HEK293 (cell line): ENCODE measurements around the gene CPD.

Source experiments
- ATF2 ChIP-seq: fragments of 450-650 bp; formaldehyde crosslinking; IDR thresholded peaks from 2 replicates; pipeline ENCODE4 v1.5.1; 2016; ENCODE audit warnings: missing biosample characterization, missing genetic modification characterization, low read depth
- ZNF16 ChIP-seq: fragments of 450-650 bp; formaldehyde crosslinking; IDR thresholded peaks from 2 replicates; pipeline ENCODE4 v1.5.1; 2016; ENCODE audit warnings: low read depth, missing biosample characterization, missing genetic modification characterization
- ZNF221 ChIP-seq: fragments of 450-650 bp; formaldehyde crosslinking; IDR thresholded peaks from 2 replicates; pipeline ENCODE4 v1.5.1; 2017; ENCODE audit warnings: missing biosample characterization, missing genetic modification characterization, borderline replicate concordance
- ZNF302 ChIP-seq: fragments of 450-650 bp; formaldehyde crosslinking; IDR thresholded peaks from 2 replicates; pipeline ENCODE4 v1.5.1; 2016; ENCODE audit warnings: missing biosample characterization, missing genetic modification characterization, low read depth
- ZNF362 ChIP-seq: fragments of 450-650 bp; formaldehyde crosslinking; IDR thresholded peaks from 2 replicates; pipeline ENCODE4 v1.5.1; 2016; ENCODE audit warnings: missing biosample characterization, missing genetic modification characterization
- ZNF391 ChIP-seq: fragments of 450-650 bp; formaldehyde crosslinking; IDR thresholded peaks from 2 replicates; pipeline ENCODE4 v1.5.1; 2016; ENCODE audit warnings: low read depth, missing biosample characterization, missing genetic modification characterization, borderline replicate concordance
- ZNF473 ChIP-seq: fragments of 450-650 bp; formaldehyde crosslinking; IDR thresholded peaks from 2 replicates; pipeline ENCODE4 v1.5.1; 2017; ENCODE audit warnings: missing biosample characterization, missing genetic modification characterization
- ZNF521 ChIP-seq: fragments of 450-650 bp; formaldehyde crosslinking; IDR thresholded peaks from 2 replicates; pipeline ENCODE4 v1.5.1; 2017; ENCODE audit warnings: missing biosample characterization, mild to moderate bottlenecking, missing genetic modification characterization
- ZNF549 ChIP-seq: fragments of 450-650 bp; IDR thresholded peaks from 2 replicates; pipeline ENCODE4 v1.5.1; 2018; ENCODE audit warnings: missing biosample characterization, missing genetic modification characterization, mild to moderate bottlenecking, inconsistent platforms, moderate library complexity
- ZNF843 ChIP-seq: fragments of 450-650 bp; formaldehyde crosslinking; IDR thresholded peaks from 2 replicates; pipeline ENCODE4 v1.5.1; 2016; ENCODE audit warnings: missing biosample characterization, missing genetic modification characterization
- ZSCAN5A ChIP-seq: fragments of 450-650 bp; formaldehyde crosslinking; IDR thresholded peaks from 2 replicates; pipeline ENCODE4 v1.5.1; 2016; ENCODE audit warnings: missing biosample characterization, missing genetic modification characterization
- TF ChIP-seq, protein P1 (sequence below): fragments of 450-650 bp; formaldehyde crosslinking; IDR thresholded peaks from 2 replicates; pipeline ENCODE4 v1.5.1; 2017; ENCODE audit warnings: missing biosample characterization, missing genetic modification characterization
- TF ChIP-seq, protein P2 (sequence below): fragments of 450-650 bp; formaldehyde crosslinking; IDR thresholded peaks from 2 replicates; pipeline ENCODE4 v1.5.1; 2017; ENCODE audit warnings: missing biosample characterization, missing genetic modification characterization
- TF ChIP-seq, protein P3 (sequence below): fragments of 450-650 bp; formaldehyde crosslinking; IDR thresholded peaks from 2 replicates; pipeline ENCODE4 v1.5.1; 2016; ENCODE audit warnings: missing biosample characterization, missing genetic modification characterization
- TF ChIP-seq, protein P4 (sequence below): fragments of 450-650 bp; formaldehyde crosslinking; conservative IDR thresholded peaks from 2 replicates; pipeline ENCODE4 v1.5.1; 2016; ENCODE audit warnings: low read depth, missing biosample characterization, missing genetic modification characterization

Gene CPD

DNA sequence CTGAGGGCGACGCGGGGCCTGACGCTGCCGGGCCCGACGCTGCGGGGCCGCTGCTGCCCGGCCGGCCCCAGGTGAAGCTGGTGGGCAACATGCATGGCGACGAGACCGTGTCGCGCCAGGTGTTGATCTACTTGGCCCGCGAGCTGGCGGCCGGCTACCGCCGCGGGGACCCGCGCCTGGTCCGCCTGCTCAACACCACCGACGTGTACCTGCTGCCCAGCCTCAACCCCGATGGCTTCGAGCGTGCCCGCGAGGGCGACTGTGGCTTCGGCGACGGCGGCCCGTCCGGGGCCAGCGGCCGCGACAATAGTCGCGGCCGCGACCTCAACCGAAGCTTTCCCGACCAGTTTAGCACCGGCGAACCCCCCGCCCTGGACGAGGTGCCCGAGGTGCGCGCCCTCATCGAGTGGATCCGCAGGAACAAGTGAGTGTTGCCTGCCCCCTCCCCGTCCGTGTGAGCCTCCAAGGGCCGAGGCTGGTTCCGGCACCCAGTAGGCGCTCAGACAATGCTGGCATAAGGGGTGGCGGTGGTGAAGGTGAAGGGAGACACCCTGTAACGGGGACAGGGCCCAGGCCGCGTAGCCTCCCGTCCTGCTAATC lies 676 bp downstream of the CPD start (continued):
- no peak for TF ChIP-seq ZNF302 (tag by site-specific recombination)
- TF ChIP-seq, protein P1, sequence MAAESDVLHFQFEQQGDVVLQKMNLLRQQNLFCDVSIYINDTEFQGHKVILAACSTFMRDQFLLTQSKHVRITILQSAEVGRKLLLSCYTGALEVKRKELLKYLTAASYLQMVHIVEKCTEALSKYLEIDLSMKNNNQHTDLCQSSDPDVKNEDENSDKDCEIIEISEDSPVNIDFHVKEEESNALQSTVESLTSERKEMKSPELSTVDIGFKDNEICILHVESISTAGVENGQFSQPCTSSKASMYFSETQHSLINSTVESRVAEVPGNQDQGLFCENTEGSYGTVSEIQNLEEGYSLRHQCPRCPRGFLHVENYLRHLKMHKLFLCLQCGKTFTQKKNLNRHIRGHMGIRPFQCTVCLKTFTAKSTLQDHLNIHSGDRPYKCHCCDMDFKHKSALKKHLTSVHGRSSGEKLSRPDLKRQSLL = no peak
- no peak for TF ChIP-seq ZNF16
- TF ChIP-seq ZNF221 (tag by site-specific recombination) = no peak
- no peak for TF ChIP-seq ZNF843 (tag by site-specific recombination)
- 0 out of 2 replicates have a peak, but pooled peaks have one; percentile 7 for TF ChIP-seq ZSCAN5A (tag by site-specific recombination)
- no peak for TF ChIP-seq ATF2
- TF ChIP-seq, protein P2, sequence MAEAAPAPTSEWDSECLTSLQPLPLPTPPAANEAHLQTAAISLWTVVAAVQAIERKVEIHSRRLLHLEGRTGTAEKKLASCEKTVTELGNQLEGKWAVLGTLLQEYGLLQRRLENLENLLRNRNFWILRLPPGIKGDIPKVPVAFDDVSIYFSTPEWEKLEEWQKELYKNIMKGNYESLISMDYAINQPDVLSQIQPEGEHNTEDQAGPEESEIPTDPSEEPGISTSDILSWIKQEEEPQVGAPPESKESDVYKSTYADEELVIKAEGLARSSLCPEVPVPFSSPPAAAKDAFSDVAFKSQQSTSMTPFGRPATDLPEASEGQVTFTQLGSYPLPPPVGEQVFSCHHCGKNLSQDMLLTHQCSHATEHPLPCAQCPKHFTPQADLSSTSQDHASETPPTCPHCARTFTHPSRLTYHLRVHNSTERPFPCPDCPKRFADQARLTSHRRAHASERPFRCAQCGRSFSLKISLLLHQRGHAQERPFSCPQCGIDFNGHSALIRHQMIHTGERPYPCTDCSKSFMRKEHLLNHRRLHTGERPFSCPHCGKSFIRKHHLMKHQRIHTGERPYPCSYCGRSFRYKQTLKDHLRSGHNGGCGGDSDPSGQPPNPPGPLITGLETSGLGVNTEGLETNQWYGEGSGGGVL (tag by site-specific recombination) = 0 out of 2 replicates have a peak, but pooled peaks have one; percentile 2
- TF ChIP-seq ZNF391 (tag by site-specific recombination) = no peak
- no peak for TF ChIP-seq ZNF362
- no peak for TF ChIP-seq ZNF549 (tag by site-specific recombination)
- TF ChIP-seq ZNF473 (tag by site-specific recombination) = no peak
- no peak for TF ChIP-seq ZNF521 (tag by site-specific recombination)
- TF ChIP-seq, protein P3, sequence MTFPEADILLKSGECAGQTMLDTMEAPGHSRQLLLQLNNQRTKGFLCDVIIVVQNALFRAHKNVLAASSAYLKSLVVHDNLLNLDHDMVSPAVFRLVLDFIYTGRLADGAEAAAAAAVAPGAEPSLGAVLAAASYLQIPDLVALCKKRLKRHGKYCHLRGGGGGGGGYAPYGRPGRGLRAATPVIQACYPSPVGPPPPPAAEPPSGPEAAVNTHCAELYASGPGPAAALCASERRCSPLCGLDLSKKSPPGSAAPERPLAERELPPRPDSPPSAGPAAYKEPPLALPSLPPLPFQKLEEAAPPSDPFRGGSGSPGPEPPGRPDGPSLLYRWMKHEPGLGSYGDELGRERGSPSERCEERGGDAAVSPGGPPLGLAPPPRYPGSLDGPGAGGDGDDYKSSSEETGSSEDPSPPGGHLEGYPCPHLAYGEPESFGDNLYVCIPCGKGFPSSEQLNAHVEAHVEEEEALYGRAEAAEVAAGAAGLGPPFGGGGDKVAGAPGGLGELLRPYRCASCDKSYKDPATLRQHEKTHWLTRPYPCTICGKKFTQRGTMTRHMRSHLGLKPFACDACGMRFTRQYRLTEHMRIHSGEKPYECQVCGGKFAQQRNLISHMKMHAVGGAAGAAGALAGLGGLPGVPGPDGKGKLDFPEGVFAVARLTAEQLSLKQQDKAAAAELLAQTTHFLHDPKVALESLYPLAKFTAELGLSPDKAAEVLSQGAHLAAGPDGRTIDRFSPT (tag by site-specific recombination) = 0 out of 2 replicates have a peak, but pooled peaks have one; percentile 14
- TF ChIP-seq, protein P4, sequence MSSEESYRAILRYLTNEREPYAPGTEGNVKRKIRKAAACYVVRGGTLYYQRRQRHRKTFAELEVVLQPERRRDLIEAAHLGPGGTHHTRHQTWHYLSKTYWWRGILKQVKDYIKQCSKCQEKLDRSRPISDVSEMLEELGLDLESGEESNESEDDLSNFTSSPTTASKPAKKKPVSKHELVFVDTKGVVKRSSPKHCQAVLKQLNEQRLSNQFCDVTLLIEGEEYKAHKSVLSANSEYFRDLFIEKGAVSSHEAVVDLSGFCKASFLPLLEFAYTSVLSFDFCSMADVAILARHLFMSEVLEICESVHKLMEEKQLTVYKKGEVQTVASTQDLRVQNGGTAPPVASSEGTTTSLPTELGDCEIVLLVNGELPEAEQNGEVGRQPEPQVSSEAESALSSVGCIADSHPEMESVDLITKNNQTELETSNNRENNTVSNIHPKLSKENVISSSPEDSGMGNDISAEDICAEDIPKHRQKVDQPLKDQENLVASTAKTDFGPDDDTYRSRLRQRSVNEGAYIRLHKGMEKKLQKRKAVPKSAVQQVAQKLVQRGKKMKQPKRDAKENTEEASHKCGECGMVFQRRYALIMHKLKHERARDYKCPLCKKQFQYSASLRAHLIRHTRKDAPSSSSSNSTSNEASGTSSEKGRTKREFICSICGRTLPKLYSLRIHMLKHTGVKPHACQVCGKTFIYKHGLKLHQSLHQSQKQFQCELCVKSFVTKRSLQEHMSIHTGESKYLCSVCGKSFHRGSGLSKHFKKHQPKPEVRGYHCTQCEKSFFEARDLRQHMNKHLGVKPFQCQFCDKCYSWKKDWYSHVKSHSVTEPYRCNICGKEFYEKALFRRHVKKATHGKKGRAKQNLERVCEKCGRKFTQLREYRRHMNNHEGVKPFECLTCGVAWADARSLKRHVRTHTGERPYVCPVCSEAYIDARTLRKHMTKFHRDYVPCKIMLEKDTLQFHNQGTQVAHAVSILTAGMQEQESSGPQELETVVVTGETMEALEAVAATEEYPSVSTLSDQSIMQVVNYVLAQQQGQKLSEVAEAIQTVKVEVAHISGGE (tag by site-specific recombination) = peak; percentile 15; the same call in 1 of the 2 replicates
- TF ChIP-seq, all 188 proteins: peak for 7
